Astrocyte of the spinal cord (primary cell): ENCODE results near the gene LRRC2.

ENCODE experiments used
- DNase-seq: peaks from one replicate; pipeline ENCODE4 v3.0.0; 2011; ENCODE audit warnings: low read depth, low spot score
- H3K4me3 ChIP-seq: 2 replicates; pipeline ENCODE4 v1.5.1; 2011; ENCODE audit warnings: low read depth, mild to moderate bottlenecking, low read length, moderate library complexity
- in situ Hi-C: cut with HindIII; loops from 2 replicates; pipeline ENCODE4 v1.10.0; 2017; ENCODE audit warnings: low sequenced_read_pairs
- TF ChIP-seq, protein P1 (sequence below): IDR thresholded peaks from 2 replicates; pipeline ENCODE4 v1.5.1; 2012; ENCODE audit warnings: low read depth, mild to moderate bottlenecking, low read length, inconsistent platforms

The LRRC2 gene

DNA sequence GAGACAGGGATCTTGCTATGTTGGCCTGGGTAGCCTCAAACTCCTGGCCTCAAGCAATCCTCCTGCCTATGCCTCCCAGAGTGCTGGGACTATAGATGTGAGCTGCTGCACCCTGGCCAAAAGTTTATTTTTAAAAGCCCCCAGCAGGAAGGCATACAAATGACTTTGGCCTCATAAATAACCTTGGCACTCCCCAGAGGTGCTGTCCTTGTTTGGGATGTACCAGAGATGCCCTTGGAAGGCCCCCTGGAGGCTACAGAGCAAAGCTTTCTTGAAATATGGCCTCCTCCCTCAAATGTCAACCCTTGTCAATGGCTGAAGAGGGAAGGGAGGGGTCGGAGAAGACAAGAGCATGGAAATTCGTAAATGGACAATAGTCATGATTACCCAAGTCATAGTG is 82.3 kb downstream of the LRRC2 start:
- TF ChIP-seq, protein P1, sequence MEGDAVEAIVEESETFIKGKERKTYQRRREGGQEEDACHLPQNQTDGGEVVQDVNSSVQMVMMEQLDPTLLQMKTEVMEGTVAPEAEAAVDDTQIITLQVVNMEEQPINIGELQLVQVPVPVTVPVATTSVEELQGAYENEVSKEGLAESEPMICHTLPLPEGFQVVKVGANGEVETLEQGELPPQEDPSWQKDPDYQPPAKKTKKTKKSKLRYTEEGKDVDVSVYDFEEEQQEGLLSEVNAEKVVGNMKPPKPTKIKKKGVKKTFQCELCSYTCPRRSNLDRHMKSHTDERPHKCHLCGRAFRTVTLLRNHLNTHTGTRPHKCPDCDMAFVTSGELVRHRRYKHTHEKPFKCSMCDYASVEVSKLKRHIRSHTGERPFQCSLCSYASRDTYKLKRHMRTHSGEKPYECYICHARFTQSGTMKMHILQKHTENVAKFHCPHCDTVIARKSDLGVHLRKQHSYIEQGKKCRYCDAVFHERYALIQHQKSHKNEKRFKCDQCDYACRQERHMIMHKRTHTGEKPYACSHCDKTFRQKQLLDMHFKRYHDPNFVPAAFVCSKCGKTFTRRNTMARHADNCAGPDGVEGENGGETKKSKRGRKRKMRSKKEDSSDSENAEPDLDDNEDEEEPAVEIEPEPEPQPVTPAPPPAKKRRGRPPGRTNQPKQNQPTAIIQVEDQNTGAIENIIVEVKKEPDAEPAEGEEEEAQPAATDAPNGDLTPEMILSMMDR: no peak
- in situ Hi-C loops: no loop called here

DNA sequence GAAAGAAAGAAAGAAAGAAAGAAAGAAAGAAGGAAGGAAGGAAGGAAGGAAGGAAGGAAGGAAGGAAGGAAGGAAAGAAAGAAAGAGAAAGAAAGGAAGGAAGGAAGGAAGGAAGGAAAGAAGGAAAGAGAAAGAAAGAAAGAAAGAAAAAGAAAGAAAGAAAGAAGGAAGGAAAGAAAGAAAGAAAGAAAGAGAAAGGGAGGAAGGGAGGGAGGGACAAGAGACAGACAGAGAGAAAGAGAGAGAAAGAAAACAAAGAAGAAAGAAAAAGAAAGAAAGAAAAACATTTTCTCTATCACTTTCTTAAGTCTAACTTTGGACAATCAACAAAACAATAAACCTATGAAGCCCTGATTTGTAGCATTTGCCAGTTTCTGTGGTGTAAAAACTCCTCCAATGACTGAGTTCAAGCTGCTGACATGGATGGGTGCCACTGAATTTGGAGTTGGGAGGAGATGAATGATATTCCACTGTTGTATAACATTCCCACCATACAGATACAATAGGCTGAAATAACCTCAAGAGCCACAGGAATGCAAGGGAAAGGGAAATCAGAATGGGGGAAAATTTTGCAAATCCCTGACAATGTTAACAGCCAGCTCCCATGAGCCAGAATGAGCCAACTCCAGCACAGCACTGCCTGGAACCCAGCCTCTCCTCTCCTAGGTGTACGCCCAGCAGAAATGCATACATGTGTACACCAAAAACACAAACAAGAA is 83.3 kb downstream of the LRRC2 start:
- no peak overlapping the region for H3K4me3 ChIP-seq
- TF ChIP-seq, protein P1: no peak
- DNase-seq: peak; percentile 72
- in situ Hi-C loops: no loop called here

More for the DNA sequence above, 82.3 kb downstream of the LRRC2 start:
- DNase-seq: no peak
- no peak overlapping the region for H3K4me3 ChIP-seq

DNA sequence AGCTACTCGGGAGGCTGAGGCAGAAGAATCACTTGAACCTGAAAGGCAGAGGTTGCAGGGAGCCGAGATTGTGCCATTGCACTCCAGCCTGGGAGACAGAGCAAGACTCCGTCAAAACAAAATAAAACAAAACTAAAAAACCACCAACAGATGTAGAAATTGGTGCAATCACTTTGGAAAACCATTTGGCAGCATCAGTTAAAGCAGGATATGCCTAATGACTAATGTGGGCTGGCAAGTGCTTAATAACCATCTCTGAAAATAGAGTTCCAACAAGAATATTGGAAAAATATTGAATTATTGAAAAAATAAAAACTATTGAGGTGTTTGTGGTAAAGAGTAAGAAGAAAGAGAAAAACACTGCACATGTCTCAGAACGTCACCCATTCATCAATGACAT is 84.5 kb downstream of the LRRC2 start:
- no peak for DNase-seq
- TF ChIP-seq, protein P1: no peak
- in situ Hi-C loops: no loop called here
- no peak overlapping the region for H3K4me3 ChIP-seq

DNA sequence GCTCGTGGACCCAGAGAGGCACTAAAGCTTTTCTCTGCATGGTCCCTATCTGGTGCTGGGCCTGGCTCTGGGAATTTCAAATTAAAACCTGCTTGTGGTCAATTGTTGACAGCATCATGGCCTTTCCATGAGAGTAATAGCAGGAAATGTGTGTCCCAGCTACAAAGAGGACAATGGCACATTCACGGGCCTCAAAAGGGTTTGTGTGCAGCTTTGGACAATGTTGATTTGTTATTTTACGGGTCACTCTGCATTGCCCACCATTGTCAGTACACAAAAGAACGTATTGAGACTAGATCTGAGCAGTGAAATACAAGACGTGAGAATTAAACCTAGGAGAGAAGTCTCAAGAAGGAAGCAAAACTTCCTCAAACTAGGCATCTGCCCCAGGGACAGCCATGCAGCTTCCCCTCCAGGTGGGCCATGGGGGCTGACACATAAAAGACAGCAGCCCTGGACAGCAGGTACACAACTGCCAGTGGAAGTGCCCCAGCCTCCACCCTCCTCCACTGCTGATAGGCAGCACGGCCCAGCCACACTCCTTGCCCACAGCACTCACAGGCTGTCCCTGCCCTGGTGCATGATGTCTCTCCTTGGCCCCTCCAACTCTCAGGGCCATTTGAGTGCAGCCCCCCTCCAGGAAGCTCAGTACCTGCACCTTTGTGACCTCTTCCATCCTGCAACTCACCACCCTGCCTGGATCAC is 85.5 kb downstream of the LRRC2 start:
- H3K4me3 ChIP-seq: no peak overlapping the region
- TF ChIP-seq, protein P1: no peak
- DNase-seq: no peak
- in situ Hi-C loops: no loop called here

DNA sequence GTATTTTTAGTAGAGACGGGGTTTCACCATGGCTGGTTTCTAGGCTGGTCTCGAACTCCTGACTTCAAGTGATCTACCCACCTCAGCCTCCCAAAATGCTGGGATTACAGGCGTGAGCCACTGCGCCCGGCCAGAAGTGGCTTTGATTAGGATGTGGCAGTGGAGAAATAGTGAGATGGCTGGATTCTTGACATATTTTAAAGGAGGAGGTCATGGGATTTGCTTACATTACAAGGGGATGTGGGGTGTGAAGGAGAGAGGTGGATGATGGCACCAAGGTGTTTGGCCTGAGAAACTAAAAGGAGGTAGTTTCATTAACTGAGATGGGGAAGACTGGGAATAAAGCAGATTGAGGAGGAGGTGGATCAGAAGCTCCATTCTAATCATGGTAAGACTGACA is 86.4 kb downstream of the LRRC2 start:
- H3K4me3 ChIP-seq: no peak overlapping the region
- in situ Hi-C loops: no loop called here
- DNase-seq: no peak
- TF ChIP-seq, protein P1: no peak

DNA sequence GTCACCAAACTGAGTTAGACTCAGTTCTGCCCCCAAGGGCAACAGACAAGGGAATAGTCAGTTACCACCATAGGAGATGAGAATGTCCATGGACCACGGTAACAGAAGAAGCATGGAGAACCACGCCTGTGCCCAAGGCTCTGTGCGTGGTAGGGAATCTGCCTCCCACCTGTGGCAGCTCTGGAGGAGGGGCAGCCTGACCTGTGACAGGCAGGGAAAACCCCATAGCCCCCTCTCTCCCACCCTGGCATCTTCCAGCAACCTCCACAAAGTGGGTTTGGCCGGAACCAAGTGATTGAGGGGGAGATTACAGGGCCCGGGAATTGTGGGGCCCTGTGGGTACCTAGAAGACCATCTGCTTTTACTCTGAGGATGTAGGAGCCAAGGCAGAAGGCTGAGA is 87.1 kb downstream of the LRRC2 start:
- H3K4me3 ChIP-seq: no peak overlapping the region
- no peak for DNase-seq
- in situ Hi-C loops: no loop called here
- TF ChIP-seq, protein P1: no peak
